Lower lobe of right lung (tissue), 2 donors: ENCODE results near the gene MS4A14. TPM values are rescaled to one million over a fixed set of nuclear protein-coding genes. Genes with fewer than 3 reads are reported as not detected.
A peak's percentile ranks its signal among the peaks of the same experiment; 100 is the strongest.

Source experiments
- ATAC-seq, 2 donors: fragments of 200-7000 bp; cut with Tn5 transposase; one replicate each; pipeline ENCODE4 v1.9.1; 2020 to 2022; ENCODE audit warnings: mild to moderate bottlenecking in 2 of 2, moderate library complexity in 2 of 2
- DNase-seq: peaks from one replicate; pipeline ENCODE4 v3.0.0-alpha.2; 2020
- H3K27ac ChIP-seq: fragments of 200-600 bp; one replicate; pipeline ENCODE4 v1.8.0; 2022
- H3K27me3 ChIP-seq: fragments of 200-600 bp; one replicate; pipeline ENCODE4 v1.8.0; 2022; ENCODE audit warnings: low read depth
- H3K36me3 ChIP-seq: fragments of 200-600 bp; one replicate; pipeline ENCODE4 v1.8.0; 2022; ENCODE audit warnings: mild to moderate bottlenecking
- H3K4me1 ChIP-seq: fragments of 200-600 bp; one replicate; pipeline ENCODE4 v1.8.0; 2022
- H3K4me3 ChIP-seq: fragments of 200-600 bp; one replicate; pipeline ENCODE4 v1.8.0; 2022; ENCODE audit warnings: mild to moderate bottlenecking
- H3K9me3 ChIP-seq: fragments of 200-600 bp; one replicate; pipeline ENCODE4 v1.8.0; 2022
- CTCF ChIP-seq: fragments of 200-600 bp; IDR thresholded peaks from one replicate; pipeline ENCODE4 v1.8.0; 2022; ENCODE audit warnings: antibody characterized with exemption, mild to moderate bottlenecking
- intact Hi-C: fragments of 100-400 bp; cut with DNase I; formaldehyde crosslinking; loops from one replicate; pipeline ENCODE4 v1.11.0; 2022
- long read RNA-seq: library from polyadenylated mRNA; unstranded; transcript quantifications from one replicate; pipeline ENCODE4 v2.0.0, GENCODE V29; 2021
- total RNA-seq: library from RNA; stranded (reverse); fragmentation: NEBNext Ultra II Directional; extraction: Animal tissue kit (Norgen Biotek cat#: 25700); gene quantifications from one replicate; pipeline ENCODE4 v1.2.1, GENCODE V29; 2021
- donor health status: DM: no; HTN: yes; CAD: no; lungs with severe emphysema.

The MS4A14 gene, protein sequence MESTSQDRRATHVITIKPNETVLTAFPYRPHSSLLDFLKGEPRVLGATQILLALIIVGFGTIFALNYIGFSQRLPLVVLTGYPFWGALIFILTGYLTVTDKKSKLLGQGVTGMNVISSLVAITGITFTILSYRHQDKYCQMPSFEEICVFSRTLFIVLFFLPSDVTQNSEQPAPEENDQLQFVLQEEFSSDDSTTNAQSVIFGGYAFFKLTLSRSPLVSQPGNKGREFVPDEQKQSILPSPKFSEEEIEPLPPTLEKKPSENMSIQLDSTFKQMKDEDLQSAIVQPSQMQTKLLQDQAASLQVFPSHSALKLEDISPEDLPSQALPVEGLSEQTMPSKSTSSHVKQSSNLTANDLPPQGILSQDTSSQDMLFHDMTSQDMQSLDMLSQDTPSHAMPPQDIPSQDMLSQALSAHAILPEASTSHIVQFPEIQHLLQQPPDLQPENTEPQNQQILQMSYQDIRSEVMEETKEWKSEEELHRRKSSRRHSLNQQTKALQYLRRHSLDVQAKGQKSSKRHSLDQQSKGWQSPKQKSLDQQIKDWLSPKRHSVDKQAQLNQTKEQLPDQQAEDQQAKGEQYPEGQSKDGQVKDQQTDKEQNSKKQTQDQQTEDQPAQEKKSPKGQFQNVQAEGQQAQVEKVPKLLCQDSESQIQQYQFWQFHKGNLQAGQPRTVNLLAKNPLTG
- total RNA-seq: 19.4 TPM
- long read RNA-seq, partial matches to known transcripts: 2 of 35 reads
- long read RNA-seq, other reads (novel, unspliced or antisense): 31 of 35 reads

GRCh38 chr11:60396382-60396781, at the start of gene MS4A14:
Gene MS4A14 (plus strand): TSS chr11:60396459. CDS start chr11:60396579, 120 bp downstream.
- Histone ChIP-seq H3K4me3 (no peak within 1 kb of the TSS), H3K4me1 (peaks cover 5% of the 10 kb centered on the region), H3K27me3 (no peaks in the 10 kb centered on the region), H3K27ac (peak within 1 kb of the TSS; percentile 11), H3K36me3 (no peaks in the 10 kb centered on the region), H3K9me3 (no peaks in the 10 kb centered on the region)
- ATAC-seq (peak; percentile 41 to 52), DNase-seq (no peak)
- TF ChIP-seq CTCF: no peak
- intact Hi-C loops: no loop called here

GRCh38 chr11:60347084-60347797, 49.0 kb upstream of the MS4A14 start:
- H3K4me3 ChIP-seq: no peak overlapping the region
- no peaks in the 10 kb centered on the region for H3K9me3 ChIP-seq
- DNase-seq (no peak), ATAC-seq (no peak)
- intact Hi-C loops: no loop called here
- no peak overlapping the region for H3K27ac ChIP-seq
- H3K4me1 ChIP-seq: no peaks in the 10 kb centered on the region
- no peak for TF ChIP-seq CTCF
- no peaks in the 10 kb centered on the region for H3K27me3 ChIP-seq
- H3K36me3 ChIP-seq: no peaks in the 10 kb centered on the region

DNA sequence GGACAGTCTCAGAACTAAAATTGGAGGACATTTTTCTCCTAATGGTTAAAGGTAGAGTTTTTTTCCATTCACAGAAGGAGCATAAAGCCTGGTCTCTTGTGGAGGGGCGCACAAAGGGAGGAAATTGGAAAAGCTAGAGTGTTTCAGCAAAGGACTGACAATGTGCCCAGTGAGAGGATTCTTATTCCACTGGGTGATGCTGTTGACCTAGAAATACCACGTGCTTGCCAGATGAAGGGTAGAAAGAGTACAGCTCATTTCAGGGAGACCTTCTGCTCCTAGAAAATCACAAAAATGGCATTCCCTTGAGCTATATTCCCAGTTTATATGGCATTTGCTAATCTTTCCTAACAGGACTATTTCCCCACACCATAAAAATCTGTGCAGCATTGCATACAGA, 48.1 kb upstream of the MS4A14 start:
- no peaks in the 10 kb centered on the region for H3K4me1 ChIP-seq
- no peak overlapping the region for H3K4me3 ChIP-seq
- TF ChIP-seq CTCF: no peak
- H3K27ac ChIP-seq: no peak overlapping the region
- H3K36me3 ChIP-seq: no peaks in the 10 kb centered on the region
- H3K27me3 ChIP-seq: no peaks in the 10 kb centered on the region
- intact Hi-C loops: no loop called here
- H3K9me3 ChIP-seq: no peaks in the 10 kb centered on the region
- ATAC-seq: no peak
- DNase-seq: no peak

DNA sequence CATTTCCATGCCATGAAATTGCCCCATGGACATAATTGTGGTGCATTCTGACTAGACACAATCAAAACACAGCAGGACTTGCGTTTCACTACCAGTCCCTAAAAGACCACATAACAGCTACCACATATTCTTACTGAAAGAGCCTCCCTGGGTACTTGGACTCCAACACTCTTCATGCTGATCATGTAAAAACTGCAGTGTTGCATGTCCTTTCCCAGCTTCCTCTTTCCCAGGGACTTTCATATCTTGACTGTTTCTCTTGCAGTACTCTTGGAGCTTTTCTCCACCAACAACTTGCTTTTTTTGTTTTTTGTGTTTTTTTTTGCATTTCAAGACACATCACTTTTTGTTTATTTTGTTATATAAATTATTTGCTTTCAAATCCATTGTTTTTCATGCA, 46.3 kb upstream of the MS4A14 start:
- H3K9me3 ChIP-seq: no peaks in the 10 kb centered on the region
- no peak overlapping the region for H3K27ac ChIP-seq
- H3K36me3 ChIP-seq: no peaks in the 10 kb centered on the region
- ATAC-seq (no peak), DNase-seq (no peak)
- H3K4me1 ChIP-seq: no peaks in the 10 kb centered on the region
- H3K27me3 ChIP-seq: no peaks in the 10 kb centered on the region
- TF ChIP-seq CTCF: no peak
- H3K4me3 ChIP-seq: no peak overlapping the region
- intact Hi-C loops: no loop called here

GRCh38 chr11:60357771-60358170, 38.5 kb upstream of the MS4A14 start:
- TF ChIP-seq CTCF: no peak
- Histone ChIP-seq H3K4me1 (peaks cover 7% of the 10 kb centered on the region), H3K27ac (no peak overlapping the region), H3K27me3 (no peaks in the 10 kb centered on the region), H3K9me3 (peaks cover 7% of the 10 kb centered on the region), H3K4me3 (no peak overlapping the region), H3K36me3 (no peaks in the 10 kb centered on the region)
- intact Hi-C loops: no loop called here
- no peak for DNase-seq
- ATAC-seq: no peak
